AG04450 (cell line): ENCODE data around the gene MRAP. TPM values are rescaled to one million over a fixed set of nuclear protein-coding genes. Genes with fewer than 3 reads are reported as not detected.

Experiments used
- CTCF ChIA-PET: fragments of 300-600, 350-600 bp; formaldehyde crosslinking; extraction: SDS; loops from one replicate; lab custom pipeline; 2022; ENCODE audit warnings: antibody characterized with exemption, inconsistent platforms; lab: Charles Lee
- POLR2A ChIA-PET: fragments of 350-600 bp; formaldehyde crosslinking; extraction: SDS; loops from one replicate; lab custom pipeline; 2021; ENCODE audit warnings: antibody characterized with exemption, inconsistent platforms; lab: Yijun Ruan, JAX
- DNase-seq: peaks from one replicate; pipeline ENCODE4 v3.0.0-alpha.2; 2011; ENCODE audit warnings: low read depth, low spot score
- H3K27ac ChIP-seq: one replicate; pipeline ENCODE4 v1.5.1; 2012; ENCODE audit warnings: low read depth, low read length, control low read depth
- H3K27me3 ChIP-seq: one replicate; pipeline ENCODE4 v1.6.0; 2012; ENCODE audit warnings: low read length; ENCODE audit not compliant: control insufficient read depth, insufficient read depth
- H3K4me3 ChIP-seq: 2 replicates; pipeline ENCODE4 v1.5.1; 2011; ENCODE audit warnings: mild to moderate bottlenecking, low read depth, low read length, control low read depth
- H3K9me3 ChIP-seq: 2 replicates; pipeline ENCODE4 v1.5.1; 2012; ENCODE audit warnings: low read length; ENCODE audit not compliant: control insufficient read depth, insufficient read depth
- polyA plus RNA-seq: library from polyadenylated mRNA; depleted of rRNA; stranded (reverse); fragments of >200 nt; gene quantifications from 2 replicates; pipeline ENCODE4 v1.2.3, GENCODE V29; 2011; rRNA removed
- TF ChIP-seq, protein P1 (sequence below): IDR thresholded peaks from 2 replicates; pipeline ENCODE4 v1.5.1; 2011; ENCODE audit warnings: low read depth, low read length, control low read depth, inconsistent platforms

MRAP gene
- polyA plus RNA-seq, 1 experiment: not detected

DNA sequence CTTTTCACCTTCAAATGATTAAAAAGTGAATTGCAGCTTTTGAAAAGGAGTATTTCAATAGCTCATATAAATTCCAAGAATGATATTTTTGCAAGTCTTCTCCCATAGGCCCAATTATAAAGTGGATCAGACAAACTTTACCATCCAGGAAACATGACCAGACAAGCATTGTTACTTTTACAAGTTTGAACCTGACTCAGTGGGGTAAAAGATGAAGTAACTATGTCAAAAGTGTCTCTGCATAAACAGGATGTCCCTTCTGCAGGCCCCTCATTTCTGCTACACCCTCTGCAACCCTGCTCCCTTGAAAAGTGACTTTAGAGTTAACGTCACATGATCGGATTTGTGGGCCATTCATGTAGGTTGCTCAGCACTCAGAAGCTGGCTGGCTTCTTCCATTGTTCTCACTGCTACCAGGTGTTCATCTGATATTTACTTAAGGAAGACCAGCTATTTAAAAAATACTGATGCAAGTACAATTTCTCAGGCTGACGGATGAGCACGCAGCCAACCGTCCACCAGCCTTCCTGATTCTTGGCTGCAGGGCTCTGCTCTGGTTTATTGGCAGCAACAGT is 61.8 kb downstream of the MRAP start:
- CTCF ChIA-PET: interaction anchor here (0.5 to 1.8 kb wide), 3 partner anchors 10 to 241 kb away, joined by 3 to 10 read pairs (median 3); no protein-coding TSS in a partner anchor
- no peak for DNase-seq
- TF ChIP-seq, protein P1, sequence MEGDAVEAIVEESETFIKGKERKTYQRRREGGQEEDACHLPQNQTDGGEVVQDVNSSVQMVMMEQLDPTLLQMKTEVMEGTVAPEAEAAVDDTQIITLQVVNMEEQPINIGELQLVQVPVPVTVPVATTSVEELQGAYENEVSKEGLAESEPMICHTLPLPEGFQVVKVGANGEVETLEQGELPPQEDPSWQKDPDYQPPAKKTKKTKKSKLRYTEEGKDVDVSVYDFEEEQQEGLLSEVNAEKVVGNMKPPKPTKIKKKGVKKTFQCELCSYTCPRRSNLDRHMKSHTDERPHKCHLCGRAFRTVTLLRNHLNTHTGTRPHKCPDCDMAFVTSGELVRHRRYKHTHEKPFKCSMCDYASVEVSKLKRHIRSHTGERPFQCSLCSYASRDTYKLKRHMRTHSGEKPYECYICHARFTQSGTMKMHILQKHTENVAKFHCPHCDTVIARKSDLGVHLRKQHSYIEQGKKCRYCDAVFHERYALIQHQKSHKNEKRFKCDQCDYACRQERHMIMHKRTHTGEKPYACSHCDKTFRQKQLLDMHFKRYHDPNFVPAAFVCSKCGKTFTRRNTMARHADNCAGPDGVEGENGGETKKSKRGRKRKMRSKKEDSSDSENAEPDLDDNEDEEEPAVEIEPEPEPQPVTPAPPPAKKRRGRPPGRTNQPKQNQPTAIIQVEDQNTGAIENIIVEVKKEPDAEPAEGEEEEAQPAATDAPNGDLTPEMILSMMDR: no peak
- POLR2A ChIA-PET: no interaction called here
- Histone ChIP-seq H3K27ac (no peak overlapping the region), H3K9me3 (no peaks in the 10 kb centered on the region), H3K4me3 (no peak overlapping the region), H3K27me3 (no peaks in the 10 kb centered on the region)

Other genes starting within 250 kb of the MRAP start
- 4.7 and 6.3 TPM in 2 replicates for gene MIS18A, start 19.8 kb upstream of the MRAP start, polyA plus RNA-seq
- 7.6 and 7.7 TPM in 2 replicates for gene URB1, start 94.2 kb downstream of the MRAP start, polyA plus RNA-seq
- 2.8 and 5.7 TPM in 2 replicates for gene EVA1C, start 113.9 kb downstream of the MRAP start, polyA plus RNA-seq